KOPT-K1 (cell line): ENCODE results near the gene KRTAP10-3.
"Not testable (repeated sequence)": the region's sequence is repeated elsewhere in the genome, so short reads cannot be mapped to it uniquely, and the experiment has no call there.

ENCODE experiments used
- H3K27ac ChIP-seq: fragments of 200-600 bp; sonication (generic); 2 replicates; pipeline ENCODE4 v1.5.1; 2016; ENCODE audit warnings: antibody characterized with exemption, mild to moderate bottlenecking, low read depth, low read length; ENCODE audit not compliant: poor library complexity, severe bottlenecking
- H3K36me3 ChIP-seq: fragments of 200-600 bp; sonication (generic); 2 replicates; pipeline ENCODE4 v1.5.1; 2017; ENCODE audit warnings: antibody characterized with exemption, mild to moderate bottlenecking, low read length, moderate library complexity; ENCODE audit not compliant: insufficient read depth
- H3K9me3 ChIP-seq: fragments of 200-600 bp; sonication (generic); 2 replicates; pipeline ENCODE4 v1.5.1; 2017; ENCODE audit warnings: antibody characterized with exemption, low read length, mild to moderate bottlenecking; ENCODE audit not compliant: insufficient read depth, poor library complexity, severe bottlenecking

The KRTAP10-3 gene

DNA sequence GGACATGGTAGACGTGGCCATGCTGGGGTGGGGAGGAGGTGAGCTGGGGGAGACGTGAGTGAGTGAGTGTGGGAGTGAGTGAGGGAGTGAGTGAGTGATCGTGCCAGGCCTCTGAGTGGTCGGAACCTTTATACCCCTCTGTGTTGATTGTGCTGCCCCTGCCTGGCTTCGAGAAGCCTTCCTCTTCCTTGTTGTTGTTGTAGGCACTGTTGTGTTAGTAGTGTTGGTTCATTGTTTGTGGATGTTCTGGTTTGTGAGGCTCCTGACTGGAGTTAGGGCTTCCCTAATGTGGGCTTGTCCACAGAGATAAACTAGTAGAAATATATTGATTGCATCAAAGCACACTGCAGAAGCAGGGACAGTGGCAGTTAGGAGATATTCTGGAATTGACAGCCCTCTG is at the start of gene KRTAP10-3:
TSS of gene KRTAP10-3 (minus strand) at position 101 of the 400 bp plus-strand sequence. CDS start at position 21, 80 bp downstream.
- H3K36me3 ChIP-seq = no peaks in the 10 kb centered on the region
- no peaks in the 10 kb centered on the region for H3K9me3 ChIP-seq
- no peak within 1 kb of the TSS for H3K27ac ChIP-seq

DNA sequence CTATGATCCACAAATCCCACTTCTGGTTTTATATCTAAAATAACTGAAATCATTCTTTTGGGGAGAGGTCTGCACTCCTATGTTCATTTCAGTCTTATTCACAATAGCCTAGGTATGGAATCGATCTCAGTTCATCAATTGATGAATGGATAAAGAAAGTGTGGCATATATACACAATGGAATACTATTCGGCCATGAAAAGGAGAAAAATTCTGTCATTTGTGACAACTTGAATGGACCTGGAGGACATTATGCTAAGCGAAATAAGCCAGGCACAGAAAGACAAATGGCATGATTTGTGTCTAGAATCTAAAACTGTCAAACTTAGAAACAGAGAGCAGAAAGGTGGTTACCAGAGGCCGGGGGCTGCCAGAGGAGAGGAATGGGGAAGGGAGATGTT is 47.9 kb upstream of the KRTAP10-3 start:
- Histone ChIP-seq H3K27ac (no peak overlapping the region), H3K36me3 (no peaks in the 10 kb centered on the region), H3K9me3 (peaks cover 34% of the 10 kb centered on the region)

DNA sequence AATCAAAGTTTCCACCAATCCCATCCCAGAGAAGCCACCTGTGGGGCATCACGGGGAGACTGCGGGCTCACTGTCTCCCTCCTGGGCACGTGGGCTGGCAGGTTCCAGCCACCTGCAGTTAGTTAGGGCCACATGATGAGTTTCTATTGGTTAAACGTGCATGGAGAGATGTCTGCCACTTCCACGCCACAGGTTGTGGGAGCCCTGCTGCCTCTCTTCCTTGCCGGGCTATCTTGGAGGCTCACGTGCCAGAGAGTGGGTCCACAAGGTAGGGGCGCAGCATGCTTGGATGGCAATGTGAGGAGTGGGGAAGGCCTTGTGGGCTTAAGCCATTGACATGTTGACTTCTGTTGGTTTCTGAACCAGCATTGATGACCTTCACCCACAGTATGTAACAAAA is 45.3 kb upstream of the KRTAP10-3 start:
- Histone ChIP-seq H3K27ac (no peak overlapping the region), H3K36me3 (no peaks in the 10 kb centered on the region), H3K9me3 (peaks cover 10% of the 10 kb centered on the region)

GRCh38 chr21:44603109-44603875 is 44.7 kb upstream of the KRTAP10-3 start:
- Histone ChIP-seq H3K36me3 (no peaks in the 10 kb centered on the region), H3K9me3 (peaks cover 9% of the 10 kb centered on the region), H3K27ac (no peak overlapping the region)

DNA sequence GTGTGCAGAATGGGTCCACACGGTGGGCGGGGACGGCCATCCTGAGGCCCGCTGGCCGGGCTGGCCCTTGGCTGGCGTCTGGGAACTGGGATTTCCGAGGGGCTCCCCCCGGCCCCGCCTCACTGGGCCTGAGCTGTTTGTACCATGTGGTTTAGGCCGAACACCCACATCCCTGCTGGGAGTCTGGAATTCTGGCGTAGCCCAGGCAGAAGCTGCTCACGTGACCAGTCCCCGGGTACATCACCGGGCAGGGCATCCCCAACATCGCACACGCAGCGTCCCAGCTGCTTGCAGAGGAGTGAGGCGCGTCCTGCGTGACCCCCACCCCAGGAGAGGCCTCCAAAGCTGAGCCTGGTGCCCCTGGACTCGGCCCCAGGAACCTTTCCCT is 43.9 kb upstream of the KRTAP10-3 start:
- Histone ChIP-seq H3K9me3 (peaks cover 9% of the 10 kb centered on the region), H3K27ac (no peak overlapping the region), H3K36me3 (no peaks in the 10 kb centered on the region)

- H3K9me3 ChIP-seq = peaks cover 9% of the 10 kb centered on the region
- H3K36me3 ChIP-seq = no peaks in the 10 kb centered on the region
- H3K27ac ChIP-seq = no peak overlapping the region
These were observed 43.2 kb upstream of the KRTAP10-3 start for GRCh38 chr21:44601596-44602462.

- H3K27ac ChIP-seq, H3K36me3 ChIP-seq, H3K9me3 ChIP-seq: not testable (repeated sequence)
These were observed 42.5 kb upstream of the KRTAP10-3 start for GRCh38 chr21:44601091-44601490.

- H3K9me3 ChIP-seq, H3K36me3 ChIP-seq, H3K27ac ChIP-seq: not testable (repeated sequence)
These were observed 41.8 kb upstream of the KRTAP10-3 start, which contains the start of gene KRTAP10-7 for GRCh38 chr21:44600118-44600978. TSS of gene KRTAP10-7 (plus strand) at chr21:44600597. CDS start at chr21:44600622, 25 bp downstream.

DNA sequence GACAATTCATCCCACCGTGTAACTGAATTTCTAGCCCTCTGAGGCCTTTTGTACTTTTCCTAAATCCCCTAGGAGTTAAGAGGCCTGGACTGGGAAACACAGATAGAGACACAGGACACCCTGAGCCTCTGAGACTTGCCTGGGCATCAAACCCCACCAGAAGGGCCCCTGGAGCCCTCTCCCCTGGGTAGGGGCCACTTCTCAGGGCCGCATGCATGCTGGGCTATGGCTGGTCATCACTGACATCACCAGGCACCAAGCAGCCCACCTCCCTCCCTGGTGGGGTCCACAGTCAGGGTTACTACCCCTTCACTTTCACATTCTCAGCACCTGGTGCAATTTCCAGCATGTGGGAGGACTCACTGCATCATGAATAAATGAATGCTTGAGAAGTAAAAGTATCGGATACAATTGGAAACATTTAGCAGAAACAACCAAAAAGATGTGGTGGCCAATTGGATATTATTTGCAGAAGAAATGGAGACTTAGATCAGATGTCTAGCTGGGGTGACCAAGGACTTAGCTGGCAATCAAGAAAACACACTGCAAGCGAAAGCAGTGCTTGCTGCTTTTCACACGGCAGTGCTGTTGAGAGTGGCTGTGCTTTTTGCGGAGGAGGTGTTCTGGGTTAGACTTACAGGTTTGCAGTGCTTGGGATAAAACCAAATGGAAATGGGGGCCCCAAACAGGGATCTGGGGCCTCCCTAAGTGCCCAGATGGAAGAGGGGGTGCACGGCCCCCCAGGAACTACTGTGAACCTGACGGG is 40.9 kb upstream of the KRTAP10-3 start:
- peaks cover 7% of the 10 kb centered on the region for H3K9me3 ChIP-seq
- no peak overlapping the region for H3K27ac ChIP-seq
- H3K36me3 ChIP-seq = no peaks in the 10 kb centered on the region

GRCh38 chr21:44598061-44598460 is 39.5 kb upstream of the KRTAP10-3 start:
- no peaks in the 10 kb centered on the region for H3K36me3 ChIP-seq
- no peak overlapping the region for H3K27ac ChIP-seq
- H3K9me3 ChIP-seq = no peaks in the 10 kb centered on the region

GRCh38 chr21:44596068-44596725 is 37.6 kb upstream of the KRTAP10-3 start:
- no peak overlapping the region for H3K27ac ChIP-seq
- no peaks in the 10 kb centered on the region for H3K36me3 ChIP-seq
- H3K9me3 ChIP-seq = no peaks in the 10 kb centered on the region

- no peaks in the 10 kb centered on the region for H3K36me3 ChIP-seq
- no peak overlapping the region for H3K27ac ChIP-seq
- no peaks in the 10 kb centered on the region for H3K9me3 ChIP-seq
These were observed 36.9 kb upstream of the KRTAP10-3 start for GRCh38 chr21:44595524-44595923.

DNA sequence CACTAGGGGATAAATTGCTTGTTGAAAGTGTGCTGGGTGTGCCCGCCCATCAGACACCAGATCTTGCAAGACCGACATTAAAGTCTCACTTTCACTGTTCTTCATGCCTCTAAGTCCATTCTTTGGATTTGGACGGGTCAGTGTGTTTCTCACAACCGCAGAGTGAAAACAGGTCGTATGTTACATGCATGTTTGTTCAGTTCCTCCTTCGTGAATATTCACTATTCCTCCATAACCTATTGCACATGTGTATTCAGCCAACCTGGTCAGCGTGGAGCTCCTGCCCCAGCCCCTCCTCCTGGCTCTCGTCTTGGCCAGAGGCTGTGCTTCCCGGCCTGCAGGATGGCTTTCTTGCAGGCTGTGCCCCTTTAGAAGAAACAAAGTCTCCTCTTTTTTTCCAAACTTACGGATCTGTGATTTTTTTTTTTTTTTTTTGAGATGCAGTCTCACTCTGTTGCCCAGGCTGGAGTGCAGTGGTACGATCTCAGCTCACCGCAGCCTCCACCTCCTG is 35.9 kb upstream of the KRTAP10-3 start:
- no peaks in the 10 kb centered on the region for H3K9me3 ChIP-seq
- no peaks in the 10 kb centered on the region for H3K36me3 ChIP-seq
- no peak overlapping the region for H3K27ac ChIP-seq
